IPS-15b (cell line): Measurements from ENCODE around the gene PAQR8.

Source experiments
- H3K27me3 ChIP-seq: one replicate; pipeline ENCODE4 v1.6.1; 2013; ENCODE audit warnings: low read length; ENCODE audit not compliant: control insufficient read depth, insufficient read depth
- H3K36me3 ChIP-seq: one replicate; pipeline ENCODE4 v1.6.1; 2013; ENCODE audit warnings: low read length; ENCODE audit not compliant: control insufficient read depth, insufficient read depth
- H3K4me1 ChIP-seq: one replicate; pipeline ENCODE4 v1.6.1; 2013; ENCODE audit warnings: mild to moderate bottlenecking, low read length; ENCODE audit not compliant: control insufficient read depth, insufficient read depth
- H3K4me3 ChIP-seq: one replicate; pipeline ENCODE4 v1.5.1; 2013; ENCODE audit warnings: low read depth, low read length
- H3K9ac ChIP-seq: one replicate; pipeline ENCODE4 v1.6.1; 2013; ENCODE audit warnings: low read depth, mild to moderate bottlenecking, low read length
- H3K9me3 ChIP-seq: one replicate; pipeline ENCODE4 v1.6.1; 2013; ENCODE audit warnings: mild to moderate bottlenecking, low read length; ENCODE audit not compliant: control insufficient read depth, insufficient read depth

Gene PAQR8

DNA sequence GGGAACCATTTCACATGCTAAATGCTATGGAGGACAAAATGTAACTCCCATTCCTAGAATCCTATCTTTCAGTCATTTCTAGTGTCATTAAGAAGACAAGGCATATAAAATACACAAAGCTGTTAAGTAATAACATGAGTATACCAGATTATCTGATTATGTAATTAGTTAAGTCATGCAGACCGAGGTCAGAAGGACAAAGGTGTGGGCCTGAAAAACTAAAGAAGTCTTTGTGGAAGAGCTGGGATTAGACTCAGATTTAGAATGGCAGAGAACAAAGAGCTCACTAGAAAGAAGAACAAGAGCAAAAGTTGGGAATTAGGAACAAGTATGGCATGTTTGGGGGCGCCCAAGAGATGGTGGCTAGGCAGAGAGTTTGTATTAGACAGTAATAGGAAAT, 95.1 kb downstream of the PAQR8 start:
- H3K9ac ChIP-seq, result no peak overlapping the region

More for the DNA sequence above, 95.1 kb downstream of the PAQR8 start:
- Histone ChIP-seq H3K27me3 (no peaks in the 10 kb centered on the region), H3K4me1 (no peaks in the 10 kb centered on the region), H3K36me3 (no peaks in the 10 kb centered on the region), H3K4me3 (no peak overlapping the region), H3K9me3 (no peaks in the 10 kb centered on the region)
